GM18951 (cell line): ENCODE data around the gene CFAP70.
"Not testable (repeated sequence)": the region's sequence is repeated elsewhere in the genome, so short reads cannot be mapped to it uniquely, and the experiment has no call there.

Experiments used
- POLR2A ChIP-seq: IDR thresholded peaks from 4 replicates; pipeline ENCODE4 v1.6.1; 2011; ENCODE audit warnings: mild to moderate bottlenecking; ENCODE audit not compliant: insufficient read length, insufficient read depth; ENCODE audit errors: extremely low read depth
- in situ Hi-C: fragments of 300-500 bp; cut with MboI; formaldehyde crosslinking; loops from one replicate; pipeline ENCODE4 v1.12.0; 2022; ENCODE audit warnings: low sequenced_read_pairs, mixed read lengths, inconsistent platforms; ENCODE audit not compliant: unreplicated experiment

Gene CFAP70

DNA sequence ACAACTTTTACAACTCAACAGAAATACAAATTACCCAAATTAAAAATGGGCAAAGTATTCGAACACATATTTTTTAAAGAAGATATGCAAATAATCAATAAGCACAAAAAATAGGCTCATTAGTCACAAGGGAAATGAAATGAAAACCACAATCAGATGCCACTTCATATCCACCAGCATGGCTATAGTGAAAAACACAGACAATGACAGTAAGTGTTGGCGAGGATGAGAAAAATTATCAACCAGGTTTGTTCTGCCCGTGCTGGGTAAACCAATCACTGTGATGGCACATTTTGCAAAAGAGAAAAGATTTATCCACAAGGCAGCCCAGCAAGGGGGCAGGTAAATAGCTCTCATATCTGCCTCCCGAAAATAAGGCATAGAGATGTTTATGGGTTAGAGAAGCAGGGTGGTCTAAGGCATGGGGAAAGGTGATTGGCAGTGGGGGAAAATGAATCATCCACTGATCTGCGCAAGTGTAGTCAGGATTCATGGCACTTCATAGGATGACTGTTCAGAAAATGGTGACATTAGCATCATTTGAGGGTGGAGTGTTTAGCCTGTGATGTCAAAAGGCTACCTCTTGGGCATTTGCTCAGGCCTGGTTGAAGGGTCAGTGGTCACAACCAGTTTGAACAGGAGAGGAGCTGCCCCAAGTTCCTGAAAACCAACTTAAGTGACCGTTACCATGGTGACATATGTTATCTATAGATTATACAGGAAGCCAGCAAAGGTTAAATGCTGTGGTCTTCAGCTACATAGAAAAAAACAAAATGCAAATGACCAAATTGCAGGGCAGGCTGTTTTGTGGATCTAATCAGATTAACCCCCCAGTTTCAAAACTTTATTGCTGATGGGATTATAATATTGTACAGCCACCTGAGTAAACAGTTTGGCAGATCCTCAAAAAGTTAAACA lies 8.0 kb upstream of the CFAP70 start:
- no peak for TF ChIP-seq POLR2A
- in situ Hi-C loops: no loop called here

DNA sequence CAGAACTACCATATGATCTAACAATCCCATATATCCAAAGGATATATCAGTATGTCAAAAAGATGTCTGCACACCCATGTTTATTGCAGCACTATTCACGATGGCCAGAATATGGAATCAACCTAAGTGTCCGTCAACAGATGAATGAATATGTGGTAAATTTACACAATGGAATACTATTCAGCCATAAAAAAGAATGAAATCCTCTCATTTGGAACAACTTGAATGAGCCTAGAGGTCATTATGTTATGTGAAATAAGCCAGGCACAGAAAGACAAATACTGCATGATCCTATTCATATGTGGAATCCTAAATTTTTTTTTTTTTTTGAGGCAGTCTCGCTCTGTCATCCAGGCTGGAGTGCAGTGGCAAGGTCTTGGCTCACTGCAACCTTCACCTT lies 6.3 kb upstream of the CFAP70 start:
- TF ChIP-seq POLR2A: no peak
- in situ Hi-C loops: no loop called here

DNA sequence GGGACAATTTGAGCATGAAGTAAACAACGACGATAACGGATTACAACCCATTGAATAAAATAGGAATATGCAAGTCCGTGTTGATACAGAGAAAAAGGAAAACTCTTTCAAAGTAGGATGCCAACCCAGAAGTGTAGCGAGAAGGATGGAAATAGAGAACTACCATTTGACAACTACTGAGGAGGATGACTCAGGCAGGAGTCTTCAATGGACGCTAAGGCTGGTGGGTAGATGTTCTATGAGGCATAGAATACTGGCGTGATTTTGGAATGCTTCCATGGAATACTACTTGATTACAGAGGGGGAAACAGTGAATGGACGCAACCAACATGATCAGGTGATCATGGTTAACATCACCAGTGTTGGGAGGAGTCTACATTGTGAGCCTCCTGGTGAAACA lies 828 bp upstream of the CFAP70 start:
- no peak for TF ChIP-seq POLR2A
- in situ Hi-C loops: no loop called here

DNA sequence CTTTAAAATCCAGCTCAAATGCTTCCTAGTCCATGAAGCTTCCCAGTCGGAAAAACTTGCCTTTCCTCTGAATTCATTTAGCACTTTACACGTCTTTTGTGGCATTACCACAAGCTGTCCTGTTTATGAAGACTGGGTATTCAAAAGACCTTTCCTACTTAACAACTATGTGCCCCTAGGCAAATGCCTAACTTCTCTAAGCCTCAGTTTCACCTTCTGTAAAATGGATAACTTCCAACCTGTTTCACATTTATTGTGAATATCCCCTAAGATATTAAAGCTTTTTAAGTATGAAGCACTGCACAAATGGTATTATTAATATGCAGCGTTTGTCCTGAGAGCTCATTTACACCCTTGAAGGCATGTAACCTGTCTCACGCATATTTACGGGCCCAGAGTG lies 843 bp downstream of the CFAP70 start:
- in situ Hi-C loops: no loop called here
- no peak for TF ChIP-seq POLR2A

DNA sequence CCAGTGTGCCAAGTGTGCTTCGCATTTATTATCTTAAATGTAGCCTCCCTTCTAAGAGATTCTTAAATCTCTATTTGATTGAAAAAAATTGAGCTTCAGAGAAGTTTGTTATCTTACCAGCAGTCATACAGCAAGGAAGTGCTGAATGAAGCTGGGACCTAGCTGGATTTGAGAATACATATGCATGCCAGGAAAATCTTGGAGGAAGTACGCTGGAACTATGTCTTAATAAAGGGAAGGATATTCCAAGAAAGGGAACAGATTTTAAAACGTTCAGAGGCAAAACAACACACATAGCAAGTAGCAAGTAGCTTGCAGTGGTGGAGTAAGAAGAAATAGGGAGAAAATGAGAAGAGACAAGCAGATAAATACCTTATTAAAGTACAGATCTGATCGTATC lies 1.5 kb downstream of the CFAP70 start:
- no peak for TF ChIP-seq POLR2A

DNA sequence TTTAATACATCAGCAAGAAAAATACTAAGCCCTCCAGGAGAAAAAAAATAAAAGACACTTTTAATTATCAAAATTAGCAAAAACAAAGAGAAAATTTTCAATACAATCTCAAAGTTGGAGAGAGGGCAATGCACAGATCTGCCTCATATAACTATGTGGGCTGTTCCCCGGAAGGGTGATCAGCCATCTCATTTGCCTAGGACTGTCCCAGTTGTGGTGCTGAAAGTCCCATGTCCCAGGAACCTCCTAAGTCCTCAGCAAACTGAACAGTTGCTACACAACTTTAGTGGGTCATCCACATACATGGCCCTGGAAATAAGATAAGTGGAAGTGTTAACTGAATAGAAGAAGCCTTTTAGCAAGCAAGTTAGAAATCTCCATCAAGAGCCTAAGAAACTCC lies 14.4 kb downstream of the CFAP70 start:
- TF ChIP-seq POLR2A: no peak
- in situ Hi-C loops: no loop called here

More for the DNA sequence above, 1.5 kb downstream of the CFAP70 start:
- in situ Hi-C loops: no loop called here

DNA sequence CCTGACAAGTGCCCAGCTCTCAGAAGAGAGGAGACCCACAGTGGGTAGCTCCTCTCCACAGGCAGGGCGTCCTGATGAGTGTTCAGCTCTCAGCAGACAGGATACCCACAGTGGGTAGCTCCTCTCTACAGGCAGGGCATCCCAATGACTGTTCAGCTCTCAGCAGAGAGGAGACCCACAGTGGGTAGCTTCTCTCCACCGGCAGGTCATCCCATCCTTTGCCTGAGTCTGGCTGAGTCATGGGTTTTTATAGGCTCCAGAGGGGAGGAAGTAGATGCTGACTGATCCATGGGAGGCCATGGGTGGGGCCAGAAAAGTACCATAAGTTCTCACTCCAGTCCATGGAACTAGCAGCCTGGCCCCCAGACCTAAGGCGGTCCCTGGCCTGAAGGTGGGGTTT lies 18.5 kb downstream of the CFAP70 start:
- no peak for TF ChIP-seq POLR2A
- in situ Hi-C loops: no loop called here

DNA sequence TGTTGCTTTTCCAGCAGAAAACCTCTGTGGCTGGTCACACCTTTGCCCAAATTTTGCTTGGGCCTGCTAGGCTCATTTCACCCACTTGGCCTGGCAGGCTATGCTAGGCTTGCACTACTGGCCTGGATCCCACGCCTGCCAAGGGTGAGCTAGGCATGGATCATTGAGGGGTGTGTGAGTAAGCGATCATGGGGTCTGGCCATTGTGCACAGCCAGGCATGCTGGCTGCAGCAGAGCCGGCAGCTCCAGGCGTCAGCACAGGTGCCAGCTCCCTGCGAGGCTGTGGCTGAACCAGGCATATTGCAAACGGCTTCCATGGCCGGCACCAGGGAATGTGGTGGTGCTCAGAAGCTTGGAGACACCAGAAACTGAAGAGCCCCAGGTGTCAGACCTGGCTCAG lies 19.2 kb downstream of the CFAP70 start:
- no peak for TF ChIP-seq POLR2A
- in situ Hi-C loops: no loop called here

DNA sequence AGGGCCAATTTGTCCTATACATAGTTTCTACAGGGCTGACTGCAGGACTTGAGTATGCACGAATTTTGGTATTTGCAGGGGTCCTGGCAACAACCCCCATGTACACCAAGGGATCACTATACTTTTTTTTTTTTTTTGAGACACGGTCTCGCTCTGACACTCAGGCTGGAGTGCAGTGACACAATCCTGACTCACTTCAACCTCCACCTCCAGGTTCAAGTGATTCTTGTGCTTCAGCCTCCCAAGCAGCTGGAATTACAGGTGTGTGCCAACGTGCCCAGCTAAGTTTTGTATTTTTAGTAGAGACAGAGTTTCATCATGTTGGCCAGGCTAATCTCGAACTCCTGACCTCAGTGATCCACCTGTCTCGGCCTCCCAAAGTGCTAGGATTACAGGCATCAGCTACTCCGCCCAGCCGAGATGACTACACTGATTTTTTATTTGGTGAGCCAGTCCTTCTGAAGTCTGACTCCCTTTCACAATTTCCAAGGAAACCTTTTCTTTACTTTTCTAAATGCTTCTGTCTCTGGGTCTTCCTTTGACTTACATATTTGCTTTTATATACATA lies 19.8 kb downstream of the CFAP70 start:
- TF ChIP-seq POLR2A: no peak
- in situ Hi-C loops: no loop called here

DNA sequence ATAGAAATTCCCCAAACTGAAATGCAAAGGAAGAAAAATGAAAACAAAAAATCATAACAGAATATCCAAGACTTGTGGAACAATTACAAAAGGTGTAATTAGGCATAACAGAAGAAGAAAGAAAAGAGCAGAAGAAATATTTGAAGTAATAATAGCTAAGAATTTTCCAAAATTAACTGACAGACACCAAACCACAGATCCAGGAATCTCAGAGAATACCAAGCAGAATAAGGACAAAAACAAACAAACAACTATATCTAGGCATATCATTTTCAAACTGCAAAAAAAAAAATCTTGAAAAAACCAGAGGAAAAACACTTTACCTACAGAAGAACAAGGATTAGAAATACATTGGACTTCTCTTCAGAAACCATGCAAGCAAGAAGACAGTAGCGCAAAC lies 25.5 kb downstream of the CFAP70 start:
- in situ Hi-C loops: no loop called here
- no peak for TF ChIP-seq POLR2A

DNA sequence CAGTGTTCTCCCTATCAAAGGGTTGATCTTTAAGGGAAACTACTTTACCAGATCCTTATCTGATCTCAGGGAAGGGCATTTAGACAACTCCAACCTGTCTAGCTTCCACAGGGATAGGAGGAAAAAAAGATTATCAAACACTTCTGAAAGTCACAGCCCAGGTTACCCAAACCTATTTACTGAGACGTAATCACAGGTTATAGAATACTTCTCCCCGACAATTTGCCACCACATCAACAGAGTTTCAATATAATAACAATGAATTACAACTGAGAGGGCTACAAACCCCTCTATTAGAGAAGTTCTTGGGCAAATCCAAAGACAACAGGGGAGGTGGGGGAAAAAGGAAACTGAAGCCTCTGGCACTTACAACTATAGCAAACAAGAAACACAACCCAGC lies 26.3 kb downstream of the CFAP70 start:
- in situ Hi-C loops: no loop called here

DNA sequence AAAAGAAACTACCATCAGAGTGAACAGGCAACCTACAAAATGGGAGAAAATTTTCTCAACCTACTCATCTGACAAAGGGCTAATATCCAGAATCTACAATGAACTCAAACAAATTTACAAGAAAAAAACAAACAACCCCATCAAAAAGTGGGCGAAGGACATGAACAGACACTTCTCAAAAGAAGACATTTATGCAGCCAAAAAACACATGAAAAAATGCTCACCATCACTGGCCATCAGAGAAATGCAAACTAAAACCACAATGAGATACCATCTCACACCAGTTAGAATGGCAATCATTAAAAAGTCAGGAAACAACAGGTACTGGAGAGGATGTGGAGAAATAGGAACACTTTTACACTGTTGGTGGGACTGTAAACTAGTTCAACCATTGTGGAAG lies 30.1 kb downstream of the CFAP70 start:
- in situ Hi-C loops: not testable (repeated sequence)

More for the DNA sequence above, 26.3 kb downstream of the CFAP70 start:
- no peak for TF ChIP-seq POLR2A

DNA sequence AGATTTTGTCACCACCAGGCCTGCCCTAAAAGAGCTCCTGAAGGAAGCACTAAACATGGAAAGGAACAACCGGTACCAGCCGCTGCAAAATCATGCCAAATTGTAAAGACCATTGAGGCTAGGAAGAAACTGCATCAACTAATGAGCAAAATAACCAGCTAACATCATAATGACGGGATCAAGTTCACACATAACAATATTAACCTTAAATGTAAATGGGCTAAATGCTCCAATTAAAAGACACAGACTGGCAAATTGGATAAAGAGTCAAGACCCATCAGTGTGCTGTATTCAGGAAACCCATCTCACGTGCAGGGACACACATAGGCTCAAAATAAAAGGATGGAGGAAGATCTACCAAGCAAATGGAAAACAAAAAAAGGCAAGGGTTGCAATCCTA lies 33.4 kb downstream of the CFAP70 start:
- in situ Hi-C loops: not testable (repeated sequence)

DNA sequence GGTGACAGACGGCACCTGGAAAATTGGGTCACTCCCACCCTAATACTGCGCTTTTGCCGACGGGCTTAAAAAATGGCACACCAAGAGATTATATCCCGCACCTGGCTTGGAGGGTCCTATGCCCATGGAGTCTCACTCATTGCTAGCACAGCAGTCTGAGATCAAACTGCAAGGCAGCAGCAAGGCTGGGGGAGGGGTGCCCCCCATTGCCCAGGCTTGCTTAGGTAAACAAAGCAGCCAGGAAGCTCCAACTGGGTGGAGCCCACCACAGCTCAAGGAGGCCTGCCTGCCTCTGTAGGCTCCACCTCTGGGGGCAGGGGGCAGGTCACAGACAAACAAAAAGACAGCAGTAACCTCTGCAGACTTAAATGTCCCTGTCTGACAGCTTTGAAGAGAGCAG lies 35.1 kb downstream of the CFAP70 start:
- in situ Hi-C loops: not testable (repeated sequence)
